Tibial nerve (tissue), 3 donors: ENCODE data around the gene GNA12.

Experiments used
- CTCF ChIP-seq, 5 experiments: fragments of 200-600 bp in 3 of 5; fragments of 450-650 bp in 2 of 5; sonication (generic) in 3 of 5; IDR thresholded peaks; one replicate each; pipeline ENCODE4 v1.5.1; 2016 to 2019; ENCODE audit warnings: antibody characterized with exemption in 5 of 5, mild to moderate bottlenecking in 3 of 5, moderate library complexity in 2 of 5
- POLR2A ChIP-seq, 2 donors: fragments of 450-650 bp; IDR thresholded peaks; one replicate each; pipeline ENCODE4 v1.6.1; 2017; ENCODE audit warnings: antibody characterized with exemption in 2 of 2, mild to moderate bottlenecking in 2 of 2, moderate library complexity in 2 of 2

GRCh38 chr7:2774280-2774679 lies 69.8 kb downstream of the GNA12 start:
- TF ChIP-seq CTCF (IDR thresholded peaks at IDR 0.05), result no peak
- TF ChIP-seq POLR2A (IDR thresholded peaks at IDR 0.05), result no peak
